ENCODE measurements around the gene TSPAN16. TPM values are rescaled to one million over a fixed set of nuclear protein-coding genes. Genes with fewer than 3 reads are reported as not detected.

TSPAN16 gene
- total and polyA plus RNA-seq, 2 experiments from 2014 or later = not detected

- H3K36me3 Mint-ChIP-seq (ENCODE audit: low read depth) = peaks cover 37% of the 10 kb centered on the region
- H3K27ac Mint-ChIP-seq = no peak overlapping the region
- no peaks in the 10 kb centered on the region; the same call in none of the 2 replicates for H4K20me1 ChIP-seq (replicated peaks; ENCODE audit: insufficient read depth)
- H3K79me2 ChIP-seq (replicated peaks; ENCODE audit: insufficient read depth) = no peaks in the 10 kb centered on the region
- no peaks in the 10 kb centered on the region for H3K4me1 Mint-ChIP-seq
- TF ChIP-seq ETS1 (IDR thresholded peaks at IDR 0.05) (no peak), JUNB (IDR thresholded peaks at IDR 0.05; ENCODE audit: unreplicated experiment) (no peak), CREB1 (CRISPR knock-in tag; IDR thresholded peaks at IDR 0.05; ENCODE audit: low read depth) (no peak), REST (IDR thresholded peaks at IDR 0.05; ENCODE audit: unreplicated experiment) (no peak), NANOG (IDR thresholded peaks at IDR 0.05; ENCODE audit: borderline replicate concordance) (no peak), EZH2 (IDR thresholded peaks at IDR 0.05; ENCODE audit: low read depth, unreplicated experiment) (no peak), ZNF114 (CRISPR knock-in tag; IDR thresholded peaks at IDR 0.05) (no peak), ZNF331 (CRISPR knock-in tag; IDR thresholded peaks at IDR 0.05; ENCODE audit: low read depth) (no peak)
- TF ChIP-seq, protein P1, sequence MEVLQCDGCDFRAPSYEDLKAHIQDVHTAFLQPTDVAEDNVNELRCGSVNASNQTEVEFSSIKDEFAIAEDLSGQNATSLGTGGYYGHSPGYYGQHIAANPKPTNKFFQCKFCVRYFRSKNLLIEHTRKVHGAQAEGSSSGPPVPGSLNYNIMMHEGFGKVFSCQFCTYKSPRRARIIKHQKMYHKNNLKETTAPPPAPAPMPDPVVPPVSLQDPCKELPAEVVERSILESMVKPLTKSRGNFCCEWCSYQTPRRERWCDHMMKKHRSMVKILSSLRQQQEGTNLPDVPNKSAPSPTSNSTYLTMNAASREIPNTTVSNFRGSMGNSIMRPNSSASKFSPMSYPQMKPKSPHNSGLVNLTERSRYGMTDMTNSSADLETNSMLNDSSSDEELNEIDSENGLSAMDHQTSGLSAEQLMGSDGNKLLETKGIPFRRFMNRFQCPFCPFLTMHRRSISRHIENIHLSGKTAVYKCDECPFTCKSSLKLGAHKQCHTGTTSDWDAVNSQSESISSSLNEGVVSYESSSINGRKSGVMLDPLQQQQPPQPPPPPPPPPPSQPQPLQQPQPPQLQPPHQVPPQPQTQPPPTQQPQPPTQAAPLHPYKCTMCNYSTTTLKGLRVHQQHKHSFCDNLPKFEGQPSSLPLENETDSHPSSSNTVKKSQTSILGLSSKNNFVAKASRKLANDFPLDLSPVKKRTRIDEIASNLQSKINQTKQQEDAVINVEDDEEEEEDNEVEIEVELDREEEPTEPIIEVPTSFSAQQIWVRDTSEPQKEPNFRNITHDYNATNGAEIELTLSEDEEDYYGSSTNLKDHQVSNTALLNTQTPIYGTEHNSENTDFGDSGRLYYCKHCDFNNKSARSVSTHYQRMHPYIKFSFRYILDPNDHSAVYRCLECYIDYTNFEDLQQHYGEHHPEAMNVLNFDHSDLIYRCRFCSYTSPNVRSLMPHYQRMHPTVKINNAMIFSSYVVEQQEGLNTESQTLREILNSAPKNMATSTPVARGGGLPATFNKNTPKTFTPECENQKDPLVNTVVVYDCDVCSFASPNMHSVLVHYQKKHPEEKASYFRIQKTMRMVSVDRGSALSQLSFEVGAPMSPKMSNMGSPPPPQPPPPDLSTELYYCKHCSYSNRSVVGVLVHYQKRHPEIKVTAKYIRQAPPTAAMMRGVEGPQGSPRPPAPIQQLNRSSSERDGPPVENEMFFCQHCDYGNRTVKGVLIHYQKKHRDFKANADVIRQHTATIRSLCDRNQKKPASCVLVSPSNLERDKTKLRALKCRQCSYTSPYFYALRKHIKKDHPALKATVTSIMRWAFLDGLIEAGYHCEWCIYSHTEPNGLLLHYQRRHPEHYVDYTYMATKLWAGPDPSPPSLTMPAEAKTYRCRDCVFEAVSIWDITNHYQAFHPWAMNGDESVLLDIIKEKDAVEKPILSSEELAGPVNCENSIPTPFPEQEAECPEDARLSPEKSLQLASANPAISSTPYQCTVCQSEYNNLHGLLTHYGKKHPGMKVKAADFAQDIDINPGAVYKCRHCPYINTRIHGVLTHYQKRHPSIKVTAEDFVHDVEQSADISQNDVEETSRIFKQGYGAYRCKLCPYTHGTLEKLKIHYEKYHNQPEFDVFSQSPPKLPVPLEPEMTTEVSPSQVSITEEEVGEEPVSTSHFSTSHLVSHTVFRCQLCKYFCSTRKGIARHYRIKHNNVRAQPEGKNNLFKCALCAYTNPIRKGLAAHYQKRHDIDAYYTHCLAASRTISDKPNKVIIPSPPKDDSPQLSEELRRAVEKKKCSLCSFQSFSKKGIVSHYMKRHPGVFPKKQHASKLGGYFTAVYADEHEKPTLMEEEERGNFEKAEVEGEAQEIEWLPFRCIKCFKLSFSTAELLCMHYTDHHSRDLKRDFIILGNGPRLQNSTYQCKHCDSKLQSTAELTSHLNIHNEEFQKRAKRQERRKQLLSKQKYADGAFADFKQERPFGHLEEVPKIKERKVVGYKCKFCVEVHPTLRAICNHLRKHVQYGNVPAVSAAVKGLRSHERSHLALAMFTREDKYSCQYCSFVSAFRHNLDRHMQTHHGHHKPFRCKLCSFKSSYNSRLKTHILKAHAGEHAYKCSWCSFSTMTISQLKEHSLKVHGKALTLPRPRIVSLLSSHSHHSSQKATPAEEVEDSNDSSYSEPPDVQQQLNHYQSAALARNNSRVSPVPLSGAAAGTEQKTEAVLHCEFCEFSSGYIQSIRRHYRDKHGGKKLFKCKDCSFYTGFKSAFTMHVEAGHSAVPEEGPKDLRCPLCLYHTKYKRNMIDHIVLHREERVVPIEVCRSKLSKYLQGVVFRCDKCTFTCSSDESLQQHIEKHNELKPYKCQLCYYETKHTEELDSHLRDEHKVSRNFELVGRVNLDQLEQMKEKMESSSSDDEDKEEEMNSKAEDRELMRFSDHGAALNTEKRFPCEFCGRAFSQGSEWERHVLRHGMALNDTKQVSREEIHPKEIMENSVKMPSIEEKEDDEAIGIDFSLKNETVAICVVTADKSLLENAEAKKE (CRISPR knock-in tag; IDR thresholded peaks at IDR 0.05) = no peak
- TF ChIP-seq, protein P2, sequence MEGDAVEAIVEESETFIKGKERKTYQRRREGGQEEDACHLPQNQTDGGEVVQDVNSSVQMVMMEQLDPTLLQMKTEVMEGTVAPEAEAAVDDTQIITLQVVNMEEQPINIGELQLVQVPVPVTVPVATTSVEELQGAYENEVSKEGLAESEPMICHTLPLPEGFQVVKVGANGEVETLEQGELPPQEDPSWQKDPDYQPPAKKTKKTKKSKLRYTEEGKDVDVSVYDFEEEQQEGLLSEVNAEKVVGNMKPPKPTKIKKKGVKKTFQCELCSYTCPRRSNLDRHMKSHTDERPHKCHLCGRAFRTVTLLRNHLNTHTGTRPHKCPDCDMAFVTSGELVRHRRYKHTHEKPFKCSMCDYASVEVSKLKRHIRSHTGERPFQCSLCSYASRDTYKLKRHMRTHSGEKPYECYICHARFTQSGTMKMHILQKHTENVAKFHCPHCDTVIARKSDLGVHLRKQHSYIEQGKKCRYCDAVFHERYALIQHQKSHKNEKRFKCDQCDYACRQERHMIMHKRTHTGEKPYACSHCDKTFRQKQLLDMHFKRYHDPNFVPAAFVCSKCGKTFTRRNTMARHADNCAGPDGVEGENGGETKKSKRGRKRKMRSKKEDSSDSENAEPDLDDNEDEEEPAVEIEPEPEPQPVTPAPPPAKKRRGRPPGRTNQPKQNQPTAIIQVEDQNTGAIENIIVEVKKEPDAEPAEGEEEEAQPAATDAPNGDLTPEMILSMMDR (conservative IDR thresholded peaks at IDR 0.05; ENCODE audit: low read depth in 2 of 2) = no peak
- H3F3A ChIP-seq (replicated peaks; ENCODE audit: low read depth) = 0 out of 2 replicates have a peak, but pooled peaks cover 3% of the 10 kb centered on the region
- no peak overlapping the region for H3K4me2 ChIP-seq
- H3K27me3 Mint-ChIP-seq (ENCODE audit: insufficient read depth, low read depth, poor library complexity) = peaks cover 7% of the 10 kb centered on the region
- H3K9me3 Mint-ChIP-seq = no peaks in the 10 kb centered on the region
- H3K27me3 ChIP-seq (ENCODE audit: insufficient read depth) = no peaks in the 10 kb centered on the region
- ATAC-seq (no peak), DNase-seq (ENCODE audit: low spot score) (no peak)
- no peaks in the 10 kb centered on the region for H3K9me2 ChIP-seq (ENCODE audit: insufficient read depth)
- H3K27ac ChIP-seq (ENCODE audit: low read depth) = no peak overlapping the region
- H2AFZ ChIP-seq = no peak overlapping the region
- no peak overlapping the region for H3K4me3 Mint-ChIP-seq
- H3K4me1 ChIP-seq (ENCODE audit: insufficient read depth) = no peaks in the 10 kb centered on the region
- H3K4me3 ChIP-seq = no peak overlapping the region
- H3K36me3 ChIP-seq (ENCODE audit: insufficient read depth) = peaks cover 6% of the 10 kb centered on the region; the same call in 1 of the 2 replicates
Observed at GRCh38 chr19:11251217-11251616, 44.7 kb upstream of the TSPAN16 start.
